Natural killer cell (primary cell): ENCODE results near the gene CNOT3. TPM values are rescaled to one million over a fixed set of nuclear protein-coding genes. Genes with fewer than 3 reads are reported as not detected.

Source experiments
- ATAC-seq, 3 donors: fragments of 150-1000 bp in 2 of 3; fragments of 200-7000 bp in 1 of 3; cut with Tn5 transposase; 1 replicate in 1 of 3; 2 replicates in 2 of 3; pipeline ENCODE4 v1.10.0; 2021; ENCODE audit warnings: mild to moderate bottlenecking in 2 of 3, moderate library complexity in 2 of 3
- DNase-seq, 2 donors: peaks; one replicate each; pipeline versions ENCODE4 v3.0.0 to v3.0.0-alpha.2; 2013 to 2021; ENCODE audit warnings: mixed read lengths in 1 of 2
- H3K27ac ChIP-seq: one replicate; pipeline ENCODE4 v1.5.1; 2013; ENCODE audit warnings: mild to moderate bottlenecking, low read length
- H3K27me3 ChIP-seq: one replicate; pipeline ENCODE4 v1.6.1; 2013; ENCODE audit warnings: low read length; ENCODE audit not compliant: control insufficient read depth, insufficient read depth
- H3K36me3 ChIP-seq: one replicate; pipeline ENCODE4 v1.6.1; 2013; ENCODE audit warnings: low read length; ENCODE audit not compliant: control insufficient read depth, insufficient read depth
- H3K4me1 ChIP-seq: one replicate; pipeline ENCODE4 v1.6.1; 2013; ENCODE audit warnings: low read length; ENCODE audit not compliant: control insufficient read depth, insufficient read depth
- H3K4me3 ChIP-seq: one replicate; pipeline ENCODE4 v1.5.1; 2013; ENCODE audit warnings: low read length
- H3K9me3 ChIP-seq: one replicate; pipeline ENCODE4 v1.6.1; 2013; ENCODE audit warnings: low read length; ENCODE audit not compliant: control insufficient read depth, insufficient read depth
- H3K27ac Mint-ChIP-seq, 2 donors: one replicate each; pipeline ENCODE4 v1.8.0; 2022; ENCODE audit warnings: mild to moderate bottlenecking in 2 of 2, mixed read lengths in 2 of 2, moderate library complexity in 1 of 2
- H3K27me3 Mint-ChIP-seq, 2 donors: one replicate each; pipeline ENCODE4 v1.8.0; 2022; ENCODE audit warnings: low read depth in 2 of 2, mixed read lengths in 2 of 2
- H3K36me3 Mint-ChIP-seq: one replicate; pipeline ENCODE4 v1.8.0; 2022; ENCODE audit warnings: mixed read lengths
- H3K4me1 Mint-ChIP-seq, 2 donors: one replicate each; pipeline ENCODE4 v1.8.0; 2022; ENCODE audit warnings: mixed read lengths in 2 of 2
- H3K4me3 Mint-ChIP-seq: one replicate; pipeline ENCODE4 v1.8.0; 2022; ENCODE audit warnings: mild to moderate bottlenecking, moderate library complexity, mixed read lengths
- H3K9me3 Mint-ChIP-seq, 2 donors: one replicate each; pipeline ENCODE4 v1.8.0; 2022; ENCODE audit warnings: mixed read lengths in 2 of 2
- CTCF ChIP-seq: fragments of 200-600 bp; IDR thresholded peaks from one replicate; pipeline ENCODE4 v1.8.0; 2022; ENCODE audit warnings: antibody characterized with exemption
- WGBS: methylation state at CpG from one replicate; pipeline ENCODE4 v1.1.7; 2013; ENCODE audit warnings: missing lambda C conversion rate; ENCODE audit not compliant: insufficient coverage; 5-methylcytosine and 5-hydroxymethylcytosine counted together
- intact Hi-C: fragments of 100-400 bp; cut with micrococcal nuclease; formaldehyde crosslinking; loops from one replicate; pipeline ENCODE4 v1.14.2; 2022
- total RNA-seq, 4 donors: library from RNA; stranded (reverse); fragments of 120-200 nt in 1 of 4; gene quantifications; one replicate each; pipeline versions ENCODE4 v1.2.3 to v1.2.4, GENCODE V29; 2013 to 2022

CNOT3 gene
- total RNA-seq, 3 donors from 2014 or later (not counting 1 experiment from before 2014, with no cell fraction given) = 46.3 to 73.9 (median 51.7) TPM

- DNase-seq (no peak), ATAC-seq (no peak)
- H3K27ac Mint-ChIP-seq = no peak overlapping the region
- no peak overlapping the region for H3K27ac ChIP-seq
- no peaks in the 10 kb centered on the region for H3K9me3 ChIP-seq
- no peaks in the 10 kb centered on the region for H3K4me1 ChIP-seq
- no peak overlapping the region for H3K4me3 ChIP-seq
- no peaks in the 10 kb centered on the region for H3K9me3 Mint-ChIP-seq
- H3K4me3 Mint-ChIP-seq = no peak overlapping the region
- WGBS = 100% methylated on average over 3 of the region's 3 CpGs
- H3K27me3 ChIP-seq = no peaks in the 10 kb centered on the region
- TF ChIP-seq CTCF = no peak
- H3K27me3 Mint-ChIP-seq = no peaks in the 10 kb centered on the region
- peaks cover 7% of the 10 kb centered on the region for H3K36me3 Mint-ChIP-seq
- H3K36me3 ChIP-seq = peaks cover 88% of the 10 kb centered on the region
- peaks cover 5 to 31% of the 10 kb centered on the region in 2 donors for H3K4me1 Mint-ChIP-seq
- intact Hi-C loops = no loop called here
These were observed 10.1 kb downstream of the CNOT3 start for GRCh38 chr19:54147676-54148075.

- Histone ChIP-seq H3K27ac (no peak overlapping the region), H3K4me1 (no peaks in the 10 kb centered on the region), H3K36me3 (peaks cover 87% of the 10 kb centered on the region), H3K27me3 (no peaks in the 10 kb centered on the region), H3K9me3 (no peaks in the 10 kb centered on the region), H3K4me3 (no peak overlapping the region)
- intact Hi-C loops = no loop called here
- WGBS = 96% methylated on average over 19 of the region's 19 CpGs
- DNase-seq = no peak
- no peak overlapping the region for H3K4me3 Mint-ChIP-seq
- TF ChIP-seq CTCF = no peak
- H3K4me1 Mint-ChIP-seq = peaks cover 5 to 28% of the 10 kb centered on the region in 2 donors
- ATAC-seq = no peak
- H3K36me3 Mint-ChIP-seq = peaks cover 7% of the 10 kb centered on the region
- no peak overlapping the region for H3K27ac Mint-ChIP-seq
- H3K27me3 Mint-ChIP-seq = no peaks in the 10 kb centered on the region
- no peaks in the 10 kb centered on the region for H3K9me3 Mint-ChIP-seq
These were observed 10.6 kb downstream of the CNOT3 start for GRCh38 chr19:54148158-54148557.

- H3K27me3 ChIP-seq = no peaks in the 10 kb centered on the region
- intact Hi-C loops = no loop called here
- no peaks in the 10 kb centered on the region for H3K4me1 ChIP-seq
- WGBS = 86% methylated on average over 12 of the region's 12 CpGs
- no peaks in the 10 kb centered on the region for H3K9me3 Mint-ChIP-seq
- H3K27me3 Mint-ChIP-seq = no peaks in the 10 kb centered on the region
- no peak for ATAC-seq
- H3K36me3 Mint-ChIP-seq = peaks cover 7% of the 10 kb centered on the region
- H3K4me3 Mint-ChIP-seq = no peak overlapping the region
- no peak for TF ChIP-seq CTCF
- H3K36me3 ChIP-seq = peaks cover 87% of the 10 kb centered on the region
- peaks cover 5 to 24% of the 10 kb centered on the region in 2 donors for H3K4me1 Mint-ChIP-seq
- H3K4me3 ChIP-seq = no peak overlapping the region
- no peak for DNase-seq
- no peaks in the 10 kb centered on the region for H3K9me3 ChIP-seq
- H3K27ac ChIP-seq = no peak overlapping the region
- no peak overlapping the region for H3K27ac Mint-ChIP-seq
These were observed 11.7 kb downstream of the CNOT3 start for GRCh38 chr19:54149021-54149812.
